T follicular helper cell (primary cell): ENCODE measurements around the gene IGFL4.

Experiments used
- DNase-seq: peaks from one replicate; pipeline ENCODE4 v3.0.0-alpha.2; 2020; ENCODE audit warnings: low read depth

IGFL4 gene

DNA sequence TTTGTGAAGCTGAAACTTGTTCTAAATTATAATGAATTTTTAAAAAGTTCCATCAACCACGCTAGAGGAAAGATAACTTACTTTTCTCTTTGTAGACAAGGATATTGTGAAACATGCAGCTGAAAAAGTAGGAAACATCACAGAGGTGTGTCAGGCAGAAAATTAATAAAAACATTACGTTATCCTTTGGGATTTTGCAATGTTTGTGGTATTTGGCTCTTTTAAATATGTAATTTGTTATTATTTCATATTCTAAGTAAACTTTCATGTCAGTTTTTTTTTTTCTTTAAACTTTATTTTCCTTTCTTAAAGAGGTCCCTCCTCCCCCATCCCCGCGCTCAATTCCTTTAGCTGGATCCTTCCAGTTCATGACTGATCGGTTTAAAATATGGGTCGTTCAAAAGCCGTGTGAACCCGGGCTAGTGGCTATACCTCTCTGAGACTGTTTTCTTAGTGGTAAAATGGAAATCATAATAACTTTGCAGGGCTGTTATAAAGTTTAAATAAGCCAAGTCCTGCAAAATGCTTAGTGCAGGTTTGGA is 46.3 kb downstream of the IGFL4 start:
- no peak for DNase-seq

DNA sequence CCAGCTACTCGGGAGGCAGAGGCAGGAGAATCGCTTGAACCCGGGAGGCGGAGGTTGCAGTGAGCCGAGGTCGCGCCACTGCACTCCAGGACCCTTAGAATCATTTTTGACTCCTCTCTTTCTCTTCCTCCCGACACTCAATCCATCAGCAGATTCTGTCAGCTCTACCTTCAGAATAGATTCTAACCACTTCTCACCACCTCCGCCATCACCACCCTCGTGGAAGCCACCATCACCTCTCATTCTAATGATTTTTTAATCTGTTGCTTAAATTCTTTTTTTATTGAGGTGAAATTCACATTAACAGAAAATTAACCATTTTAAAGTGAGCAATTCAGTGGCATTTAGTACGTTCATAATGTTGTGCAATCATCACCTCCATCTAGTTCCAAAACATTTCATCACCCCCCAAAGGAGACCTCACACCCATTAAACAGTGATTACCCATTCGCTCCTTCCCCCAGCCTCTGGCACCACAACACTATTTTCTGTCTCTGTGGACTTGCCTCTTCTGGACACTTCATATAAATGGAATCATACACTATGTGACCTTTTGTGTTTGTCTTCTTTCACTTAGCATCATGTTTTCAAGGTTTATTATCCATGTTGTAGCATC is 50.6 kb downstream of the IGFL4 start:
- no peak for DNase-seq
